LHCN-M2 (cell line): Measurements from ENCODE around the gene GPX3. TPM values are rescaled to one million over a fixed set of nuclear protein-coding genes. Genes with fewer than 3 reads are reported as not detected.

Experiments used
- DNase-seq: peaks from one replicate; pipeline ENCODE4 v3.0.0-alpha.2; 2012; ENCODE audit warnings: low read depth
- total RNA-seq: library from RNA; depleted of rRNA; stranded (reverse); fragments of >200 nt; gene quantifications from 2 replicates; pipeline ENCODE4 v1.2.3, GENCODE V29; 2014

Gene GPX3
- total RNA-seq, 1 experiment from 2014 or later, result 1.0 TPM

DNA sequence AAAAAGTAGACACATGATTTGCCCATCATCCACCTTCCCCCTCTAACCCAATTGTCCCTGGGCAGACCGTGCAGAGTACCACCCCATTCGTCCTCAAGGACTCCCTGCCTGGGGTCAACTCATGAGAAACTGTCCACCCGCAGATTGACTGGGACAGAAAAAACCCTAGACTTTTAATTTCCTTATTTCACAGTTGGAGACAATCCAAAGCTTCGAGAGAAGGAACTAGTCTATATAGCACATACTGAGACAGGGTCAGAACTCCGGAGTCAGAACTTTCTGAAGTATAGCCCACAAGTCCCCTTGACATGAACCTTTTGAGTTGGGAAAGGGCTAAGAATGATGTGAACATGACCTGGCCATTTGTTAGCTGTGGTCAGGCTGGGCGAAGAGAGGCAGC is 7.5 kb upstream of the GPX3 start:
- DNase-seq, result no peak

- no peak for DNase-seq
Observed at GRCh38 chr5:151014680-151015343, 5.6 kb upstream of the GPX3 start.

GRCh38 chr5:151015974-151016587 is 4.3 kb upstream of the GPX3 start:
- DNase-seq, result no peak

GRCh38 chr5:151016700-151017099 is 3.7 kb upstream of the GPX3 start:
- no peak for DNase-seq

DNA sequence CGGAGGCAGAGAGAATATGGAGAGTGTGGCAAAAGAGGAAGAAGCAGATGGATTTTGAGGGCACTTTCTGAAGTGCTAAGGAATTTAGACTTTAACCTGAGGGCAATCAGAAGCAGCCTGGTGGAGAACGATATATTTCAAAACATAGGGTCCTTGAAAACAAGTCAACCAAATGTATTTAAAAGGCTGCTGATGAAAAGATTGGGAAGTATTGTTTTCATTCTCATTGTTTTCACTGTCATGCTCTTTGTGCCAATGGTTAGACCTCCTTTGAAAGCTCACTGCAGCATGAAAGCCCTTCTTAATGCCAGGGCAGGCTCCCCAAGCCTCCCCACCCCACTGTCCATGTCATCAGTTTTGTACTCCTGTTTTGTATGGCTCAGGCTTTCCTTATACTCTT is 2.5 kb upstream of the GPX3 start:
- no peak for DNase-seq

- no peak for DNase-seq
Observed at GRCh38 chr5:151018846-151019245, 1.5 kb upstream of the GPX3 start.

DNA sequence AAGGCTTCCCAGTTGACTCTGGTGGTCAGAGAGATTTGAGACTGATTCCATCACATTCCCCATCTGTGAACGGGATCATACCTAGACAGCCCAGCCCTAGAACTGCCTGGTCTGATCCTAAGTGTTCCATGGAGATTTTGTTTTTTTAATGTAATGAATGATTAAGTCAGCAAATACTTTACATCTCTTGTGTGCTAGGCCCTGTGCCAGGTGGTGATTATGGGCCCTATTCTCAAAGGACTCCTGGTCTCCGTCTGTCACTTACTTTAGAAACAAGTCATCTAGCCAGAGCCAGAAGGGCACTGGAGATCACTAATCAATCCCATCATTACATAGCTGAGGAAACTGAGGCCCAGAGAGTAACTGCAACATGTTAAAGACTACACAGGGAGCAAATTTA is 1.1 kb upstream of the GPX3 start:
- DNase-seq, result no peak

DNA sequence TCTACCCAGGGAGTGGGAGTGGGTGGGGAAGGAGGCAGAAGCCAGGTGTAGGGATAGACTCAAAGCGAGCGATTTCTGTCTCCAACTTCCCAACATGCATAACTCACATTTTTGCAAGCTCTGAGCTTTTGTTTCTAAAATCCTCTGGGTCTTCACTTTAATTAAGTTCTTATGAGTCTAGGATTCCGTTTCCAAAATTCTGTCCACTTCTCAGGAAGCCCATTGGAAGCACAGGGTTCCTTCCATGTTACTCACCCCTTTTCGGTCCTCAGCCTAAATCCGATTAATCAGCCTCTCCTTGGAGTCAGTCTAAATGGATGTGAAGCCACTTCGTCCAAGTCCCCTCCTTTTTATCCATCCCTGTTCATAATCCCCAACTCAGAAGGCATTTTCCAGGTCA is 1.4 kb downstream of the GPX3 start:
- DNase-seq, result no peak

DNA sequence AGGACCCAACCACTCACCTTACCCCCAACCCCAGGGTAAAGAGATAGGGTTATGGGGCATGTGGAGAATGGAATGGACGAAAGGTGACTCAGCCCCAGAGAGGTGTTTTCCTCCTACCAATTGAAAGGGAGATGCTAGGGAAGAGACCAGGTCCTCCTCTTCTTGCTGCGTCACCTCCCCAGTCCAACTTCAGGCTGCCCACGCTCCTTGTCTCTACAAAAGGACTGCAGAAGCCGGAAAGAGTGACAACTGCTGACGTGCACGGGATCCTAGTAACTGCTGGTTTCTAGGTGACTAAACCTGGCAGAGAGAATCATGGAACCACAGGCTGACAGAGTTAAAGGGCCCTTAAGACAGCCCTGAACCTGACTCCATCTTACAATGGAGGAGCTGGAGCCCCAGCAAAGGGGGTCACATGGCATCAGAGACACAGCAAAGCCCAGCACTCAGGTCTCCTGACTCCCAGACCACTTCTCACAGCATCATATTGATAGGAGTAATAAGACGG is 2.2 kb downstream of the GPX3 start:
- DNase-seq, result no peak

DNA sequence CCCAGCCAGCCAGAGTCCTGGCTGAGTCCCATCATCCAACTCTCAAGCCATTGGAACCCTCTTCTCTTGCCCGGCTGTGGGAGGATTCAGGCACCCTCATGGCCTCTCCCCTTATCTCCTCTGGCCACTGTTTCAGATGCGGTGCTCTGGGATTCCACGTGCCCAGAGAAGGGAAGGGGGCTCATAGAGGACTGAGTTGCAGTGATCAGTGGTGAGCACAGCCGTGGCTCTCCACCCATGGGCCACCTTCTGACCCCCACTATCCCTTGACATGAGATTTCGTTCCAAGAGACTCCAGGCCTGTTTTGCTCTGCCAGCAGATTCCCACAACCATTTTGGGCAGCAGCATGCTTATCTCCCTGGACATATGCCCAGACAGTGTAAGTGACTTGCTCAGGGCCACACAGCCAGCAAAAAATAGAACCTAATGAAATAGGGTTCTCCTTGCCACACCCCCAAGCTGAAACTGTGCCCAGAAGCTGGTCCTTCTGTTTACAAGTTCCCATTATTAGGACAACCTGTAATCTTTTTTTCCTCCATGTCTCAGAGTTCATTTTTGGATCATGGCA is 2.7 kb downstream of the GPX3 start:
- peak; percentile 19 for DNase-seq

DNA sequence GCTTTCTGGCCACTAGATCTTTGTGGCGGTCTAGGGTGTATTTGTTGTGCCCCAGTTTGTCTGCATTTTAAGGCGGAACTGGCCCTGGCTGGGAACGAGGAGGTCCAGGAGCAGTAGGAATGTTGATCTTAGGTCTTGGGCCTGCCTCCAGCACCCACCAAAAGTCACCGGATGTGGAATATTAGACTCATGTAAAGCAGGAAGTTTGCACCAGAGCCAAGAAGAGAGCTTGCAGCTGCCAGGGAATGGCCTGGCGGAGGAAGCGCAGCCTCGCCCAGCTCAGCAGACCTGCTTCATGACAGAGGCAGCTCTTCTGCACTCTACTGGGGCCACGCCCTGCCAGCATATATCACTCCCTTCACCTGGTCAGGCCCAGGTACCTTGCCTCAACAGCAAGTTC is 3.3 kb downstream of the GPX3 start:
- peak; percentile 66 for DNase-seq

GRCh38 chr5:151024440-151025249 is 4.3 kb downstream of the GPX3 start:
- DNase-seq, result no peak

DNA sequence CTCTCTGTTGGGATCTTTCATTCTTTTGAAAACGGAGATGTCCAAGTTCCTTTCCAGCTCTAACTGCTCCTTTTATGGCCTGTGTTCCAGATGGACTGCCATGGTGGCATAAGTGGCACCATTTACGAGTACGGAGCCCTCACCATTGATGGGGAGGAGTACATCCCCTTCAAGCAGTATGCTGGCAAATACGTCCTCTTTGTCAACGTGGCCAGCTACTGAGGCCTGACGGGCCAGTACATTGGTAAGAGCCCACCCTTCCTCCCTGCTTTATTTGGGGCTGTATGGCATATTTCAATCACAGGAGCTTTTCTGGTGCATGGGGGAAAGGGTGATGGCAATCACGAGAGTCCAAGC is 4.8 kb downstream of the GPX3 start:
- DNase-seq, result no peak

GRCh38 chr5:151026088-151026487 is 5.7 kb downstream of the GPX3 start:
- DNase-seq, result no peak

DNA sequence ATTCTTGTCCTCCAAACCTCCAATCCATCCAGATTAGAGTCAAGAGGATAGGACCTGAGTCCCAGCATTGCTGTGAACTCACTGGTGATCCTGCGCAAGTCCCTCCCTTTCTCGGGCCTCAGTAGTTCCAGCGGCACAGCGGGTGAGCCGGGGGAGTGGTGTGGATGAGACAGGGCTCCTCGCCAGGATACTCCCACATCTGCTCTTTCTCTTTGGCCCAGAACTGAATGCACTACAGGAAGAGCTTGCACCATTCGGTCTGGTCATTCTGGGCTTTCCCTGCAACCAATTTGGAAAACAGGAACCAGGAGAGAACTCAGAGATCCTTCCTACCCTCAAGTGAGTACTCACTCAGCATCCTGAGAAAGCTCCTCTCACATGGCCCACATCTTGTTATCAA is 6.3 kb downstream of the GPX3 start:
- no peak for DNase-seq

- no peak for DNase-seq
Observed at GRCh38 chr5:151027961-151028479, 7.6 kb downstream of the GPX3 start.

DNA sequence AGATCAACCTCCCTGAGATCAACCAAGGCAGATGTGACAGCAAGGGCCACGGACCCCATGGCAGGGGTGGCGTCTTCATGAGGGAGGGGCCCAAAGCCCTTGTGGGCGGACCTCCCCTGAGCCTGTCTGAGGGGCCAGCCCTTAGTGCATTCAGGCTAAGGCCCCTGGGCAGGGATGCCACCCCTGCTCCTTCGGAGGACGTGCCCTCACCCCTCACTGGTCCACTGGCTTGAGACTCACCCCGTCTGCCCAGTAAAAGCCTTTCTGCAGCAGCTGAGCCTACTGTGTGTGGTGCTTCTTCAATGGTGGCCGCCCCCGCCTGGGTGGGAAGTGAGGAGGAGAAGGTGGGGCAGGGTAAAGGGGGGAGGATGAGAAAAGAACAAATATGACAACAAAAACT is 8.3 kb downstream of the GPX3 start:
- no peak for DNase-seq

- DNase-seq, result no peak
Observed at GRCh38 chr5:151029179-151030055, 9.0 kb downstream of the GPX3 start.

DNA sequence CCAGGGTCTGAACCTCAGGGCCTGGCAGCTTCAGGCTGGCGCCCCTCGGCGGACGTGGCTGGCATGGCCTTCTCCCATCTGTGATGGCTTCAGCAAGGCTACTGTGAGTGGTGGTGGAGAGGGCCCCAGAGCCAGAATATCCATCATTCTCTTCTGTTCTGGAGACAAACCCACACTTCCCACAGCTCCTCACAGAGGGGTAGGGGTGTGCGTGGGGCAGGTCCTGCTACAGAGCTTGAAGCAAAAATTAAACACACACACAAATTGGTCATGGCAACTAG is 9.6 kb downstream of the GPX3 start:
- no peak for DNase-seq

- DNase-seq, result no peak
Observed at GRCh38 chr5:151030379-151030778, 10.0 kb downstream of the GPX3 start.

DNA sequence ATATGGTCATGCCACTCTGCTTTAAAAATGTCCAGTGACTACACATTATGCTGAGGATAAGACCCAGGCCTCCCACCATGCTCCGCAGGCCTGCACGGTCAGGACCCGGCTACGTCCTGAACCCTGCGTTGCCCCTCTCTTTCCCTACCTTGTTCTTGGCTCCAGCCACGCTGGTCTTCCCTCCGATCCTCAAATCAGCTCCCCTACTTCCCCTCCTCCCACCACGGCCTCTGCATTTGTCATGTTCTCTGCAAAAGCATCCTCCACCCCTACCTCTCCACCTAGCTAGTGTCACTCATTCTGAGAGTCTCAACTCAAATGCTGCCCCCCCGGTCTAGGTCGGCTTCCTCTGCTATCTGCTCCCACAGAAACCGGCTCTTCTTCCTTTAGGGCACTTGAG is 11.2 kb downstream of the GPX3 start:
- no peak for DNase-seq
